ENCODE results near the gene ARFGEF2. TPM values are rescaled to one million over a fixed set of nuclear protein-coding genes. Genes with fewer than 3 reads are reported as not detected.

ARFGEF2 gene
- total RNA-seq, 1 donor from 2014 or later: 21.9 TPM

DNA sequence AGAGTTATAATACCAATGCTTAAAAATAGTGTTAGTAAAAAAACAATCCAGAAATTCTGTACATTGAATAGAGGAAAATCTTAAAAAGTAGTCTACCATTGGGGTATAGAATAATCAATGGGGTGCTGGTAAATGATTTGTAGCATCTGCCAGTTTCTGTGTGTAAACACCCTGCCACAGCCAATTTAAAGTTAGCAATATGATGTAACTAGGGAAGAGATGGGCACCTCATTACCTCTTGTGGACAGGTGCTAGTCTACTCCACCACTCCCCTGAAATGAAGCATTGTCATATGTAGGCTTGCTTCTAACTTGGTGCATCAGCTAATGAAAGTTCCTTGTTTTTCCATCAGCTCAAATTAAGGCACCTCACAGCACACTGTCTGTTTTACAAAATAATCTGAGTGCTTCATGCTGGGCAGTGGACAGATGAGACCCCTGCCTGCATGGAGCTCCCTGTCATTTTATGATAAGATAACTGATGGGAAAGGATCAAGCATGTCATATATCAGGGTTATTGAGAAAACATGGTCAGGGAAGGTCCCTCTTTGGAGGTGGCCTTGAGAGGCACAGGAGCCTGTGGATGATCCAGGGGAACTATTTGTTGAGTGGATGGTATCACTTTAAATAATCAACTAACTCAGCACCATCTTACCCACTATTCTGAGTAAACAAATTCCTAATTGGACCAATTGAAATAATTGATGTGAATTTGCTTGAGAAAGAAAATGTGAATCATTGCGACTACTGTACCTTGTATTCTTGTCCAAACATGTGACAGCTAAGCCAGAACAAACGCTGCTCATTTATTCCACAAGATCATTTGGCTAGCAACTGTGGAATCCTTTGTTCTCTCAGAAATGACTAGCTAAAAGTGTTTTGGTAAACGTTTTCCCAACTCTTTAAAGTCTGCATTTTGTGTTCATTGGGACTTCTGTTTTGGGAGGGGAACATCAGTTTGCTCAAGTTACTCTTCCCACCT, 78.7 kb downstream of the ARFGEF2 start:
- H3K27me3 ChIP-seq: no peaks in the 10 kb centered on the region
- peaks cover 0 to 65% of the 10 kb centered on the region in 2 donors for H3K36me3 ChIP-seq
- no peak overlapping the region for H3K4me3 ChIP-seq
- no peak overlapping the region for H3K27ac ChIP-seq
- DNase-seq (ENCODE audit: extremely low spot score in 2 of 2): no peak
- H3K4me1 ChIP-seq: no peaks in the 10 kb centered on the region
- TF ChIP-seq POLR2A (IDR thresholded peaks at IDR 0.05): no peak
- TF ChIP-seq, protein P1, sequence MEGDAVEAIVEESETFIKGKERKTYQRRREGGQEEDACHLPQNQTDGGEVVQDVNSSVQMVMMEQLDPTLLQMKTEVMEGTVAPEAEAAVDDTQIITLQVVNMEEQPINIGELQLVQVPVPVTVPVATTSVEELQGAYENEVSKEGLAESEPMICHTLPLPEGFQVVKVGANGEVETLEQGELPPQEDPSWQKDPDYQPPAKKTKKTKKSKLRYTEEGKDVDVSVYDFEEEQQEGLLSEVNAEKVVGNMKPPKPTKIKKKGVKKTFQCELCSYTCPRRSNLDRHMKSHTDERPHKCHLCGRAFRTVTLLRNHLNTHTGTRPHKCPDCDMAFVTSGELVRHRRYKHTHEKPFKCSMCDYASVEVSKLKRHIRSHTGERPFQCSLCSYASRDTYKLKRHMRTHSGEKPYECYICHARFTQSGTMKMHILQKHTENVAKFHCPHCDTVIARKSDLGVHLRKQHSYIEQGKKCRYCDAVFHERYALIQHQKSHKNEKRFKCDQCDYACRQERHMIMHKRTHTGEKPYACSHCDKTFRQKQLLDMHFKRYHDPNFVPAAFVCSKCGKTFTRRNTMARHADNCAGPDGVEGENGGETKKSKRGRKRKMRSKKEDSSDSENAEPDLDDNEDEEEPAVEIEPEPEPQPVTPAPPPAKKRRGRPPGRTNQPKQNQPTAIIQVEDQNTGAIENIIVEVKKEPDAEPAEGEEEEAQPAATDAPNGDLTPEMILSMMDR (IDR thresholded peaks at IDR 0.05): no peak
- no peak for TF ChIP-seq POLR2AphosphoS5 (IDR thresholded peaks at IDR 0.05; ENCODE audit: insufficient read depth in 1 of 2, low read depth in 1 of 2)
- no peaks in the 10 kb centered on the region for H3K9me3 ChIP-seq
- intact Hi-C loops (cut with DNase I): no loop called here

DNA sequence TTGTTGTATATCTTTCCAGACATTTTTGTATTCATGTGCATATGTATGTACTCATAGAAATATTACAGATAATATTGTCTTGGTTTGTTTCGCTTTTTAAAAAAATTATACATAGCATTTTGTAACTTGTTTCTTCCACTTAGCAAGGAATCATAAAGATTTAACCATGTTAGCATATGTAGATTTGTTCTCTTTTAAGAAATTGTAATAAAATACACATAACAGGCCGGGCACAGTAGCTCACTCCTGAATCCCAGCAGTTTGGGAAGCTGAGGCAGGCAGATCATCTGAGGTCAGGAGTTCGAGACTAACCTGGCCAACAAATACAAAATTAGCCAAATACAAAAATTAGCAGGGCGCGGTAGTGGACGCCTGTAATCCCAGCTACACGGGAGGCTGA, 80.2 kb downstream of the ARFGEF2 start:
- no peaks in the 10 kb centered on the region for H3K27me3 ChIP-seq
- no peak overlapping the region for H3K4me3 ChIP-seq
- H3K4me1 ChIP-seq: no peaks in the 10 kb centered on the region
- intact Hi-C loops (cut with DNase I): no loop called here
- TF ChIP-seq POLR2A (IDR thresholded peaks at IDR 0.05): no peak
- no peak for TF ChIP-seq POLR2AphosphoS5 (IDR thresholded peaks at IDR 0.05; ENCODE audit: insufficient read depth in 1 of 2, low read depth in 1 of 2)
- TF ChIP-seq, protein P1 (IDR thresholded peaks at IDR 0.05): no peak
- no peak overlapping the region for H3K27ac ChIP-seq
- H3K9me3 ChIP-seq: no peaks in the 10 kb centered on the region
- H3K36me3 ChIP-seq: peaks cover 0 to 64% of the 10 kb centered on the region in 2 donors
- no peak for DNase-seq (ENCODE audit: extremely low spot score in 2 of 2)

DNA sequence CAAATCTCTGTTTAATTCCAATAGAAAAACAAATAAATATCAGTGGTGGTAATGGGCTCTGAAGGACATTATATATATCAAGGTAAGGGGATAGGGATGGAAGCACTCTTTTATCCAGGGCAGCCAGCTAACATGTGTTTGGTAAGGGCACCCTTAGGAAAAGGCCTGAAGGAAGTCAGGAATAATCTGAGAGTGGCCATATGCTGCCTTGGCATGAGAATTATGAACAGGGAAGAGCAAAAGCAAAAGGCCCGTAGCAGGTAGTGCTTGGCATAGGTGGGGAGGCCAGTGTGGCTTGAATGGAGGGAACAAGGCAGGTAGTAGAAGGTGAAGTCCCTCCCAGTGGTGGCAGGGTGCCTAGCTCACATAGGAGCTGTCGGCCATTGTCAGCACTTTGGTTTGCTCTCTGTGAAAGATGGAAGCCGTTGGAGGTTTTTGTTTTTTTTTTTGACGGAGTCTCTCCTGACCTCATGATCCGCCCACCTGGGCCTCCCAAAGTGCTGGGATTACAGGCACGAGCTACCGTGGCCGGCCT, 85.0 kb downstream of the ARFGEF2 start:
- DNase-seq (ENCODE audit: extremely low spot score in 2 of 2): no peak
- Histone ChIP-seq H3K36me3 (peaks cover 0 to 49% of the 10 kb centered on the region in 2 donors), H3K9me3 (no peaks in the 10 kb centered on the region), H3K27me3 (no peaks in the 10 kb centered on the region), H3K4me3 (no peak overlapping the region), H3K4me1 (no peaks in the 10 kb centered on the region), H3K27ac (no peak overlapping the region)
- intact Hi-C loops (cut with DNase I): no loop called here
- TF ChIP-seq, protein P1 (IDR thresholded peaks at IDR 0.05): no peak
- TF ChIP-seq POLR2AphosphoS5 (IDR thresholded peaks at IDR 0.05; ENCODE audit: insufficient read depth in 1 of 2, low read depth in 1 of 2) (no peak), POLR2A (IDR thresholded peaks at IDR 0.05) (no peak)

DNA sequence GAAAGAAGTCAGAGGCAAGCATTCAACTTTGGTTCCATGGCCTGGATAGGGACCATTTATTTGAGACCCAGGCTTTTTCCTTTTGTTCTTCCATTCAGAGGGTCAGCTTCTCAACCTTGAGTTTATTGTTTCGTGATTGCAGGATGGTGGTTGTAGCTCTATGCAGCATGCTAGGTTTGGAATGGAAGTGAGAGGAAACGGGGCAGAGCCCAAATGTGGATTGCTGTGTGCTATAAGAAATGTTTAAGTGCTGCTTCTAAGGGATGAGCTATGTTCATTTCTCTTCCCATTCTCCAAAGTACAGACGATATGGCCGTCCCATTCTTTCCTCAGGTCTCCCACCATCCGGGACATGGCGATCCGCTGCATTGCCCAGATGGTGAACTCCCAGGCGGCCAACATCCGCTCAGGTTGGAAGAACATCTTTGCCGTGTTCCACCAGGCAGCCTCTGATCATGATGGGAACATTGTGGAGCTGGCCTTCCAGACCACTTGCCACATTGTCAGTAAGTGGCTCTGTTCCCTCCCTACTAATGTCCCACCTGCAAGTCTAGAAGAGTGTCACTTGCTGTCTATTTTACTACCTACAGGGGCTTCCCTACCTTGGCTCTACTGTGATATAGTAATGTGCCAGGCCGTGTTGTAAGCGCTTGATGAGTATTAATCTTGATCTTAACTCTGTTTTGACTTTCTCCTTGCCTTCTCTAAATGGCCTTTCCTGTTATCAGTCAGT, 88.6 kb downstream of the ARFGEF2 start:
- TF ChIP-seq POLR2AphosphoS5 (IDR thresholded peaks at IDR 0.05; ENCODE audit: insufficient read depth in 1 of 2, low read depth in 1 of 2): no peak
- no peak for TF ChIP-seq POLR2A (IDR thresholded peaks at IDR 0.05)
- TF ChIP-seq, protein P1 (IDR thresholded peaks at IDR 0.05): no peak
- no peak overlapping the region for H3K27ac ChIP-seq
- no peaks in the 10 kb centered on the region for H3K4me1 ChIP-seq
- intact Hi-C loops (cut with DNase I): no loop called here
- H3K9me3 ChIP-seq: no peaks in the 10 kb centered on the region
- no peak overlapping the region for H3K4me3 ChIP-seq
- DNase-seq (ENCODE audit: extremely low spot score in 2 of 2): no peak
- H3K36me3 ChIP-seq: peaks cover 5 to 67% of the 10 kb centered on the region in 2 donors
- H3K27me3 ChIP-seq: no peaks in the 10 kb centered on the region
